H1 (cell line): ENCODE measurements around the gene CCDC127.

Experiments
- CTCF ChIP-seq, 3 experiments: IDR thresholded peaks; 1 replicate in 2 of 3; 2 replicates in 1 of 3; pipeline versions ENCODE4 v1.5.1 to v1.6.1; 2011; ENCODE audit warnings: low read length in 3 of 3, mild to moderate bottlenecking in 3 of 3, inconsistent platforms in 2 of 3, low read depth in 1 of 3, moderate library complexity in 1 of 3; ENCODE audit not compliant: insufficient read depth in 1 of 3; ENCODE audit errors: control extremely low read depth in 1 of 3
- EZH2 ChIP-seq: fragments of 200-600 bp; sonication (generic); IDR thresholded peaks from 2 replicates; pipeline ENCODE4 v1.7.1; 2012; ENCODE audit warnings: low read depth, mild to moderate bottlenecking, moderate library complexity, low read length, inconsistent platforms; ENCODE audit not compliant: severe bottlenecking
- SP2 ChIP-seq: IDR thresholded peaks from 2 replicates; pipeline ENCODE4 v1.6.1; 2012; ENCODE audit warnings: mild to moderate bottlenecking, low read length, inconsistent platforms
- SUZ12 ChIP-seq: fragments of 200-600 bp; sonication (generic); IDR thresholded peaks from 2 replicates; pipeline ENCODE4 v1.6.1; 2012; ENCODE audit warnings: mild to moderate bottlenecking, inconsistent platforms, low read length, moderate library complexity, mixed read lengths
- TAF1 ChIP-seq: IDR thresholded peaks from 2 replicates; pipeline ENCODE4 v1.6.1; 2011; ENCODE audit warnings: mild to moderate bottlenecking, low read depth, low read length

GRCh38 chr5:161803-162110 lies 56.2 kb downstream of the CCDC127 start:
- TF ChIP-seq SUZ12 (no peak), SP2 (no peak), CTCF (IDR thresholded peaks at IDR 0.05; ENCODE audit: control extremely low read depth in 1 of 3, insufficient read depth in 1 of 3, low read depth in 1 of 3, low read length in 3 of 3) (no peak), TAF1 (no peak), EZH2 (no peak)
